Suppressor macrophage treated with lipopolysaccharide for 4 hours (primary cell): ENCODE measurements around the gene ANXA1.

ENCODE experiments used
- DNase-seq: peaks from one replicate; pipeline ENCODE4 v3.0.0-alpha.2; 2020

The ANXA1 gene

DNA sequence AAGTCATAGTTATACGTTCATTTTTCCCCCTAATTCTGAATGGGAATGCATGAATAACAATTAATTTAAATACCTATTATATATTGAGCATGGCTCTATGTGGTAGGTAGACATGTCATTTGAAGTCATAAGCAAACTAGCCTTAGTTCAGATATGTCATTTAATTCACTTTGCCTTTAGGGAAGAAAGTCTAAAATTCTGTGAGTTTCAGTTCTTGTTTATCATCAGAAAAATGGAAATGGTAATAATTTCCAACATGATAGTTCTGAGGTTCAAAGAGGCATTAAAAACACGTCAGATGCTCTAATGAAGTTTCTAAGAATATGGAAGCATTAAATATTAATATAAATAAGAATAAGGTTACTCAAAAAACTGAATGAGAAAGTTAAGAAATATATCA lies 13.1 kb upstream of the ANXA1 start:
- DNase-seq, result peak; percentile 47

DNA sequence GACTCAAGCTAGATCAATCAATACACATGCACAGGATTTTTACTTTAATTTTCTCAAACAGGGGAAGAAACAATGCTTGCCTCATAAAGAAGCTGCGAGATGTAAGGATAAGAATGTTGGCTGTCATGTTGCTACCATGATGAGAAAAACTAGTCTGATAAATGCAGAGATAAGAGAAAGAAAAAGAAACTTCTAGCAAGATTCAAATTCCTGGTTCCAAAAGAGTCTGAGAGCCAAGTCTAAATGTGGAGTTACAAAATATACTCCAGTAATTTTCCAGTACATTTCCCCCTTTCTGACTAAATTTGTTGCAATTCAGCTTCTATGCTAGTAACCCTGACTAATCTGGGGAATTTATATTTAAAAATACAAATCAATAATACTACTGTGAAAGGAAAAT lies 10.4 kb upstream of the ANXA1 start:
- DNase-seq, result peak; percentile 31

DNA sequence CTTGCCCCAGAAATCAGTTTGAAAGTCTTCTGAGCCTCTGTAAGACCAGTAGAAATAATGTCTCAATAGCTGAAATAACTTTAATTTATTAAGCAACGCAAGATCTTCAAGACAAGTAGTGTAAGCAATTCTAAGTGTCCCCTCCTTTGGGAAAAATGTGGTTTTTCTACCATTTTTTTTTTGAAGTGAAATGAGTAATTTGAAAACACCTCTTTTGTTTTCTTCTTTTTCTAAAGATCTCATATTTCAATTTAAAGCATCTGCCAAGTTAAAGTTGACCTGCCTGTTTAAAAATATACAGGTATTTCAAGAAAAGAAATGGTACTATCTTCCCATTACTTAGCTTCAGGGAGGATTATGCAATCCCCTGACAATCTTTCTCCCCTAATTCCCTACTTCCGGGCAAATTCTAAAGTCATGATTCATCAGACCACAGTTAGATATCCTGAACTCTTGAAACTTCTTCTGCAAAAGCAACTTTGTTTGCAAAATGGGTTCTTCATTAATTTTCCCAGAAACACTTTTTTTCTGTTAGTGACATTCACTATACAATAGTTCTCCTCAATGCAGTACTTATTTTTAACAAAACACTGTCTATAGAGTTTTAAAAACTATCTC lies 7.8 kb upstream of the ANXA1 start:
- peak; percentile 73 for DNase-seq

DNA sequence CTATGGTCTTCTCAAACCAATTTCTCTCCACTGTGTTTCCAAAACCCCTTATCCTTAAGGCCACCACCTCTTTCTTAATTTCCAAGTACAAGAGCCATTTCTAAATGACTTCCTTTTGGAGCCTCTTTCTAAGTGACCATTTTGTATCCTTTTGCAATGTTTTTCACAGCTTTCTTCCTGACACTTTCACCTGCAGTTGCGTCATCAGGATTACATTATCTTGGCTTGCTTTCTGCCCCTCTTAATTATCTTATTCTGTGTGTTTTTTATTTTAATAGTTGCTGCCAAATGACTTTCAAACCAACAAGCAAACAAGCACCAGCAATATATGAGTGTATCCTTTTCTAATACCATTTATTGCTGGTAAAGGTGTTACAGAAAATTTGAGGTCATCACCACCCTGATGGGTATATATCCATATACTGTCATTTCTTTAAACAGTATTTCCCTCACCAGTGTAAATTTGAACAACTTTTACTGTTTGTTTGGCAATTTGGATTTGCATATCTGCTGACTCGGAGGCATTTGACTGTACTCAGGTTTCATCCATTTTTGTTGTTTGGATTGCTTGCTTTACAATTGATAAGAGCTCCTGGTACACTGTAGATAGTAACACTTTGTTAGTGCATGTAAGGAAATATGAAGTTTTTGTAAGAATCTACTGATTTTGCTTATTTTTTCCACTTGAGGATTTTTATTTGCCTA lies 5.4 kb upstream of the ANXA1 start:
- no peak for DNase-seq

DNA sequence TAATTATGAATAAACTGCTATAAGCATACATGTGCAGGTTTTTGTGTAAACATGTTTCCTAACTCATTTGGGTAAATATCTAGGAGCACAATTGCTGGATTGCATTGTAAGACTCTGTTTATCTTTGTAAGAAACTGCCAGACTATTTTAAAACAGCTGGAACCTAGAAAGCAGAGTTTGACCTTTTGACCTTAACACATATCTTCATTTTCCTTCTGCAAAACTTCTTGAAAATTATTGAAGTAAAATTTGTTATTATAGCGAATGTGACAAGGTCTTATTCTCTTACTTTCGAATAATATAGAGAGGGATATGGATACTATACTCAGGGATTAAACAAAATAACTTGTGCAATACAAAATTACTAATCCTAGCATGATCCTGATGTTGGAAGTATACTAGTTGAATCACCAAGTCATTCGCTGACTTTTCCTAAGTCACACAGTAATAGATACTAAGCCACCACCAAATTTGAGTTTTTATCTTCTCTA lies 3.2 kb upstream of the ANXA1 start:
- peak; percentile 77 for DNase-seq

DNA sequence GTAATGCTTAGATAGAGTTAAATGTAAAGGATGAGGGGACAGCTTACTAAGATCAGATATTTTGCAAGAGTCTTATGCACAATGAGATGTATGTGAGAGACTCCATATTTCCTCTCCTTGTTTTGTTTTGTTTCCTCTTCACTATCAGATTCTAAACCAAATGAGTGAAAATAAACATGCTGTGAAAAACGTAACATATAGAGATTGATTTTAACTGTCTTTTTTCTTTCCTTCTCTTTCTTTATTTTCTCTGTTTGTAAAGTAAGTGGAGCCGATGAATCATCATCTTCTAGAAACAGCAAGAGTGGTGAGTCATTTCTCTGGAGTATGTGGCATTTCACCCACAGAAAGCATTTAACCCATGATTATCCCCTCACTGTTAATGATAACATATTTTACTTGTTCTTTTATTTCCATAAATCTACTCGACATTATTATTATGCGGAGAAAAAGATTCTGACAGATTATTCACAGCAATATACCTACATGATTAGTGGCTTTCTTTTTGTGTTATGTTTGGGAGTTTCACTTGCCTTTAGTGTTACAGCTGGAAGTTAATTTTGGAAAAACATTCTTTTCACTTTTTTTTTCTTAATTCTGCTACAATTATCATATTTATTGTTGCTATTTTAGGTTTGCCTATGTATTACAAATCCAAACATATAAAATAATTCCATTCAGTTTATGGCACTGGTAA lies 2.1 kb upstream of the ANXA1 start:
- peak; percentile 85 for DNase-seq

DNA sequence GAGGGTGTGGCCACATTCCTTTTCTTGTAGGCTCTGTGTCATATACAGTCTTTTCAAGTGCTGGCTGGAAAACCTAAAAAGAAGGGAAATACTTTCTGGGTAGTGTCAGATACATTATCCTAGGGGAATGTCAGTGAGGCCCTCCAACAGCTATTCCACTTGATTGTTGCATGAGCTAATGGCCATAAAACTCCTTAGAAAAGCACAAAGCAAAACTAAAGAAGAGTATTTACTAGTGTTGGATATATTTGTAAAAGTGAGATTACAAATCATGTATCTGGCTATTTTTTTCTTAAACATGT lies 829 bp downstream of the ANXA1 start:
- DNase-seq, result peak; percentile 33

DNA sequence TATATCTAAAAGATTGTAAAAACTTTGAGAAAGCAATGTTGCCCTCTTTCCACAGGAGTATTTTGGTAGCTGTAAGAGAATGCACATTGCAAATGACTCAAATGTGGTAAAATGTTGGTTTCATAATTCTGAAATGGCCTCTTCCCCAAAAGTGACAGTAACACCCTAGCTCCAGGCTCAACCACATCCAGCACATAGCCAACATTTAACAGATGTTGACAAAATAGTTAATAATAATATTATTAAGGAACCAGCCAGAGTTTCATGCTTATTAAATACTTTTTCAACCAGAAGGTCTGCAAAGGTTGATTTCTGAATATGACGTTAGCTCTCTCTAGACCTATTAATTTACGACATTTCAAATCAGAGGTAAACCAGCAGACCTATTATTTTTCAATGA lies 1.3 kb downstream of the ANXA1 start:
- peak; percentile 82 for DNase-seq

DNA sequence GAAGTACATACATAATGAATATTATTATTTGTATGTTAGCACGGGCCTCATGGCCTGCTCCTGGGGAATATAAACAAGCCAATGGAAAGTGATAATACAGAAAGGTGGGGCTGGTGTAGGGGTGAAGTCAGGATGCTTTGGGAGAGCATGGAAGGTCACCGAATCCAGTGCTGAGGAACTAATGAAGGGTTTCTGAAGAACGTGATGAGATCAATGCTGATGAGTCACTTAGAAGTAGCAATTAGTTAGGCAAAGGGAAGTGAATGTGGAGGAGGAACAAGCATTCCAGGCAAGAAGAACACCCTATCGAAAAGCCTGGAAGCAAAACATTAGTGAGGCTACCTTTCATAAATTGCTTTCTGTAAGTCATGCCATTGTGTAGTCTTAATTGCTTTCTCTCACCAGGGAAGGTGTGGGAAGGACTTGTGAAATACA lies 2.1 kb downstream of the ANXA1 start:
- peak; percentile 85 for DNase-seq

DNA sequence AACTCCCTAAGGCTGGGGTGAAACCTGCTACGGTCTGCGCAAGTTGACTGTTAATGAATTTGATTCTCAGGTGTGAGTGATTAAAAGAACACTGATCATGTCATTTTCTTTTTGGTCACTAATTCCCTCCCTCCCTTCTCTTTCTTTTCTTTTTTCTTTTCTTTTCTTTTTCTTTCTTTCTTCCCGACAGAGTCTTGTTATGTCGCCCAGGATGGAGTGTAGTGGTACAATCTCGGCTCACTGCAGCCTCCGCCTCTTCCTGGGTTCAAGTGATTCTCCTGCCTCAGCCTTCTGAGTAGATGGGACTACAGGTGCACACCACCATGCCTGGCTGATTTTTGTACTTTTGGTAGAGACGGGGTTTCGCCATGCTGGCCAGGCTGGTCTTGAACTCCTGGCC lies 2.6 kb downstream of the ANXA1 start:
- DNase-seq, result no peak

DNA sequence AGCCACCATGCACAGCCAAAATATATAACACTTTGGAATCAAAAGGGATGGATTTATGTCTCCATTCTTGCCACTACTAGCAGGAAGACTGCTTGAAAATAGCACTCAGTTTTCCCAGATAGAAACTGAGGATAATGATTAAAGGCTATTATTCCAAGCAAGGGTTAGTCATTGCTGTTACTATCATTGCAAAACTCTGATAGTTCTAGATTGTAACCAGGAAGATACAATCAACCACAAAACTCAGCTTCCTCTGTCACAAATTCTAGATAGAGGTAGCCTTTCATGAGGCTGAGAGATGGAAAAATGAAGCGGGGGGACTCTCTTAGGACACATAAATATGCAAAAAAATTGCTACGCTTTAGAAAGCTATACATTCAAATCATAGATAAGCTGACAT lies 3.1 kb downstream of the ANXA1 start:
- DNase-seq, result peak; percentile 42

DNA sequence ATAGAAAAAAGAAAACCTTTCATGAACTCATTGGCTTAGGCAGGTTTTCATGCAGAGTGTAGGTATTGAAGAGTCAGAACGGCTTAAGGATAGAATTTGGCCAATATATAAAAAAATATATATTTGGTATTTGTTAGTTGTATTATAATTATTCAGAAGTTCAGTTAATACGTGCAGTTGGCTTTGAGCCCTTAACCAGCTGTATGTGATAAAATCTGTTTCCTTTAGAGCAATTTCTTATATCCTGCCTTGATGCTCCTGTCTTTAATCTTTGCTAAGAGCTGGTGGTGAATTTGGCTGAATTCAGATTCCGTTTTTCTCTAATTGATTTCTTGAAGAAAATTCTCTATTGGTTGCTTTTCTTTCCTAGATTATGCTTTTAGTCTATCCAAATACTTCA lies 3.7 kb downstream of the ANXA1 start:
- no peak for DNase-seq

DNA sequence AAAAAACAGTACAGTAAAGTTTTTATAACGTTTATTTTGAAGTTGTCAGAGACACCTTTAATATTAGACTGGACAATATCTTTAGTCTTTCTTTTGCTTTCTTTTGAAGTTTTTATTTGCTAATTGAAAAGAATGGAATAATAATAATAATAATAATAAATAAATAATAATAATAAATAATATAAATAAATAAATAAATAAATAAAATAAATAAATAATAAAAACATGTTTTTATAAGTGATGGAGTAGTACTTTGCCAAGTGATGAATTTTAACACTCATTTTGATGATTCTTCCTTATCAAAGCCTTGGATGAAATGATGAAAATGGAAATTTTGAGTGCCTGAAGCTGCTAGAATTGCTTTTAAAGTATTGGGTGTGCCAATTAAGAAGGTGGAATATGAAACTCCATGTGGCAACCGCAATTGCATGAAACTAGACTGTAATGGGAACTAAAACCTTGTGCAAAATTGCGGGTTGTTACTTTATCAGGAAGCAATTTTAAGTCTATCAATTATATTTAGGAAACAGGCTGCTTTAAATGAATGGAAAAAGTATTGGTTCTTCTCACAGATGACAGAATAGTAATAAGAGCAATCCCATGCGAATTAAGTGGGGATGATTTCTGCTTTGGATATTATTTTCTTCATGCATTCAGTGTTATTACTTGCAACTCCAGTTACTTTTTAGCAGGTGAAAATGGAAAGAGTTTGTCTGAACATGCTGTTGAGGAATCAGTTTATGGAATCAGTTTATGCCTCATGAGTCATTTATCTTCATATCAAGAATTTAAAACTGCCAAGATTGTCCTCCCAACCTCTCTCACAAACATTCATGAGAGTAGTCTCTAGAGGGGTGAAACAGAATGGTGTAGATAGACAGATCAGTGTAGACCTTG lies 4.6 kb downstream of the ANXA1 start:
- peak; percentile 42 for DNase-seq

DNA sequence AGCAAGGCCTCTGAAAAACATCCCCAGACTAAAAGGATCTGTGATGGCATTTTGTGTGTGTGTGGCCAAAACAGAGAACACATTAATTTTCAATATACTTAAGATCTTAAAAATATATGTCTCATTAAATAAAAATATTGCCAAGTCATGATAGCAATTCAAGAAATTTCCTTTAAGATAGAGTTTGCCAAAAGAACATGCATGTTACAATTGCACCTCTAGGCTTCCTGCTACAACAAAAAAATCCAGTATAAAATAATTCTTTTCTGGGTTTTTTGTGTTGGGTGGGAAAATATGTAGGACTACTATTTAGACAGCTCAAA lies 5.2 kb downstream of the ANXA1 start:
- DNase-seq, result no peak

DNA sequence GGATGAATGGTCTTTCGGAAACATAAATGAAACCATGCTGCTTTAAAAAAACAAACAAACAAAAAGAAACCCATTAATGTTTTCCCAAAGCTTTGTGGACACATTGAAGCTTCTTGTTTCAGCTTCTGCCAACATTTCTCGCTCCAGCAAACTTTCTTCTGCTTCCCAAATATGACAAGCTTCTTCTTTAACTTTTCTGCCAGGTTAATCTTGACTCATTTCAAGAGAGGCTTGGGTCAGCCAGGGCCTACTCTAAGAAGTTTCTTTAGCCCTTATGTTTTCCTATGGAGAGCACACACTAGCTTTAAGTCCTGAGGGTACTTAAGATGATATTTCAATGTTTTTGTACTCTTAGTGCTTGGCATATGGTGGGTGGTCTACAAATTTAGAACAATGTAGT lies 6.1 kb downstream of the ANXA1 start:
- DNase-seq, result no peak

DNA sequence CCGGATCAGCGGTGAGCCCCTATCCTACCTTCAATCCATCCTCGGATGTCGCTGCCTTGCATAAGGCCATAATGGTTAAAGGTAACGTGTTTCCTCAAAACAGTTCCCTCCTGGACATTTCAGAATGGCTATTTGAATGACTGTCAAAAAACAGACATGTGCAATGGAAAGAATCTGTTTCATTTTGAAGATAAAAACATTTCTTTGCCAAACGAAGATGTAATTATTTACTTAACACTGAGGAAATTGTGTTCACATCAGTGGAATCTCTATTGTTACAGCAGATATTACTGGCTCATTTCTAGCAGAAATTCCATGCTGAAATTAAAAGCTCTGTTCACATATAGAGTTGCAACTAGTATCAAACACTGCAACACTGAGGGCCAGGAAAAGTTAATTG lies 7.1 kb downstream of the ANXA1 start:
- DNase-seq, result no peak

DNA sequence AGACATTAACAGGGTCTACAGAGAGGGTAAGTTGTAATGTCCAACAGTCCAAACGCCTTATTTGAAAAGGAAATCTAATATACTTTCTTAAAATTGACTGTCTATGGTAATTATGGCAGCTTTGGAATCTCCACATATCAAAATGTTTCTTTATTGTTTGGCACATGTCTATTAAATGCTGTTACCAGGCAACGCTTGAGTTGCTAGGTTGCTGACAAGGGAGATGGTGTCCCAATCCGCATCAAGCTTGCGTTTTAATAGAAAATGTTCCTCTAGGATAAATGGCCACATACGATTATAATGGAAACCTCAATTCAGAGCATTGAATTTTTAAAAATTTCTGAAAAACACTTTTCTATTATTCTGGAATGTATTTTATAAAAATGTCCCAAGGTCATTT lies 9.2 kb downstream of the ANXA1 start:
- DNase-seq, result no peak

DNA sequence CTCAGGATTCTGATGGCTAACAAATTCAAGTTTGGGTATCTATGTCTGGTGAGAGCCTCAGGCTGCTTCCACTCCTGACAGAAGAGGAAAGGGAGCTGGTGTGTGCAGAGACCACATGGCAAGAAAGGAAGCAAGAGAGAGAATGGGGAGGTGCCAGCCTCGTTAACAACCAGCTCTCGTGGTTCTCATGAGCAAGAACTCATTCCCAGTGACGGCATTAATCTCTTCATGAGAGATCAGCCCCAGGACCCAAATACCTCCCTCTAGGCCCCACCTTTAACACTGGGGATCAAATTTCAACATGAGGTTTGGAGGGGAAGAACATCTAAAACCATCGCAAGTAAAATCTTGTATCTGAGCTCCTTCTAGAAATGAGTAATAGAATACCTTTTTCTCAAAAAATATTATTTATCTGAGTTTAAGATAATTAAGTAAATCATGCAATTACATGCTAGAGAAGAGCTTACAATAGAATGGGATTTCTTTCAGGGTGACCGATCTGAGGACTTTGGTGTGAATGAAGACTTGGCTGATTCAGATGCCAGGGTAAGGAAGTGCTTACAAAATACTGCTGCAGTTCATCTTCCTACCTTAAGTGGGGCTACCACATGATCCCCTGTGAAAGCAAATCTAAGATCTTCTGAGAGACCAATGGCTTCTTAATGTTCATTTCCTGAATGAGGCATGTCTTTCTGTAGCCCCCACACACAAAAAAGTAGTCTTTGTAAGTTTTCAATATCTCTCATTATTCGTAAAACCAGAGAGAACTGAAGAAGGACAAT lies 11.5 kb downstream of the ANXA1 start:
- no peak for DNase-seq

DNA sequence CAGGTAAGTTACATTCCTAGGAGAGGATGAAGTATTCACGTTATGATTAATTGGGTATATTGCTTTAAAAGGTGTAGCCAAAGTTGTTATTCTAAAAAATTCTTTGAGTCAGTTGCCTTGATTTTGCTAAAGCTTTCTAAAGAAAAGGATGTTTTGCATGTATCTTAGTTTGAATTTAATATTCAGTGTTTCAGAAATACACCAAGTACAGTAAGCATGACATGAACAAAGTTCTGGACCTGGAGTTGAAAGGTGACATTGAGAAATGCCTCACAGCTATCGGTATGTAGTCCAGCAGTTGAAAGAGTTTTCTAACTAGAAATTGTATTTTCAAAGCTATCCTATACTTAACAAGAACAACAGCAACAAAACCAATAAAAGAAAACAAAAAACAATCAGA lies 14.2 kb downstream of the ANXA1 start:
- DNase-seq, result no peak

DNA sequence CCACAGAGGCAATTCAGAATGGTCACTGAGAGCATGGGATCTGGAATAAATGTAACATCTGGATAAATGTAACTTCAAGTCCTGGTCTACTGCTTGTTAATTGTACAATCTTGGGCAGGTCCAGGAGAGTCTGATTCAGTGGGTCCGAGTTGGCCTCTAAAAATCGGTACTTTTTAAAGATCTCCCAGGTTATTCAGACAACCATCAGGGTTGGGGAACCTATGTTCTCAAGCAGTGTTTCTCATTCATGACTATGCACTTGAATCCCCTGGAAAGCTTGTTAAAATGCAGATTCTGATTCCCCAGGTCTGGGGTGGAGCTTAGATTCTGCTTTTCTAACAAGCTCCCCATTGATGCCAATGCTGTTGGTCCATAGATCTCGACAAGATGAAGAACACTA lies 14.8 kb downstream of the ANXA1 start:
- DNase-seq, result no peak

DNA sequence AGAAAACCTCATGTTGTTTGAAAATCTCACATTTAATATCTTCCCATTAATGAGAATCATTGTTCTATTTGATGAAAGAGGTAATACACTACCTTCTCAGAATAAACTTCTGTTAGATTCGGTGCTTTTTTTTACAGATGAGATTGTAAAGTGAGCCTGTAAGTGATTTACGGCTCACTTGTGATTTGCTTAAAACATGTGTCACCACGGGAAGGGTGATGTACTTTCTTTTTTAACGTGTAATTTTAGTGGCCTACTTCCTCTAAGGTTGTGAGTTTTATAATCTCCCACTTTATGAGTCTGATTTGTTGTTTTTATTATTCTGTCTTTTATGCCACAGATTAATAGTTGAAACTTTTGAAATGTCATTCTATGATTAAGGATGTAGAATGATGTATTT lies 15.9 kb downstream of the ANXA1 start:
- no peak for DNase-seq

DNA sequence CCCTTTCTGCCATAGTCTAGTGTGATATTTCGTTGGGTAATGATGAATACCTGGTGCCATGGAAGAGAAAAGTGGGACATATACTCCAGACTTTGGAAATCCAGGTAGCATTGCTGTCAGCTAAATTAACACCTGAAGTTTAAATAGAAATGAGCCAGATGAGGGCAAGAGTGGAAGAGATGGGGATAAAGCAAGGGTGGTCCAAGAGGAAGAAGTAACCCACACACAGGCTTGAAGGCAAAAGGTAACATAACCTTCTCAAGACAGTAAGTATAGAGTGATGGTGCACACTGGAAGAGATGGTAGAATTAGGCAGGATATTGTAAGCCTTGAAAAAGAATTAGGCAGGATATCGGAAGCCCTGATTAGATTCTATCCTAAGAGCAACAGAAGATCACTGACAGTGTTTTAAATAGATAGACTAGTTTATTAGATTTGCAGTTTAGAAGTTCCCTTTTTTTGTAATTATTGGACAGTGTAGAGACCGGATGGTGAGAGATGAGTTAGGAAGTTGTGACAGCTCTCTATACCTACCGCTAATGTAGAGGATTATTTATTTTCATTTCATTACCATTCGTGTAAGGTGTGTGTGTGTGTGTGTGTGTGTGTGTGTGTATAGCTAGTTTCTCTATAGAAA lies 16.8 kb downstream of the ANXA1 start:
- DNase-seq, result no peak
